Right kidney (tissue), 1 donor: ENCODE data around the gene NID1.

Source experiments
- DNase-seq: peaks from one replicate; pipeline ENCODE4 v3.0.0-alpha.2; 2016

NID1 gene

GRCh38 chr1:236067854-236068454 is 3.1 kb upstream of the NID1 start:
- DNase-seq = peak; percentile 19

DNA sequence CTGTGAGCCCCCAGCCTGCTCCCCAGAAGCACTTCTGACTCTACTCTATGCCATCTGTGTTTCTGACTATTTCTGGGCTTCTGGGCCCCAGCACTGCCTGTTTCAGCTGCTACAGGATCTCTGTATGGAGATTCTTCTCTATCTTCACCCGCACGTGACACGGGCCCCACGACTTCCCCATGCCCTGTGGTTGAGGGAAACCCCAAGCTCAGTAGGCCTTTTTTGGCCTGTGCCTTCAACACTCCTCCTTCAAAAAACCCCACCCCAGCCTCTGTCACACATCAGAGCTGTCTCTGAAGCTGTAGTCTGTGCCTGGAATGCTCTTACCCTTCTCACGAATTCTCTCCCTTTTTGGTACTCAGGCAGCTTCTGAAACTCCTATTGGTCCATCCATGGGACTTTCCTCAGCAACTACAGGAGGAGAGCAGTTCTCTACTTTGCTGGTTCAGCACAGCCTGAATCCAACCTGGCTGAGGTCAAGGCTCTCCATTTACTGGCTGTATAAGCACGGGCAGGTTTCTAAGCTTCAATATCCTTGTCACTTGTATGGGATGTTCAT is 2.0 kb upstream of the NID1 start:
- DNase-seq = no peak

DNA sequence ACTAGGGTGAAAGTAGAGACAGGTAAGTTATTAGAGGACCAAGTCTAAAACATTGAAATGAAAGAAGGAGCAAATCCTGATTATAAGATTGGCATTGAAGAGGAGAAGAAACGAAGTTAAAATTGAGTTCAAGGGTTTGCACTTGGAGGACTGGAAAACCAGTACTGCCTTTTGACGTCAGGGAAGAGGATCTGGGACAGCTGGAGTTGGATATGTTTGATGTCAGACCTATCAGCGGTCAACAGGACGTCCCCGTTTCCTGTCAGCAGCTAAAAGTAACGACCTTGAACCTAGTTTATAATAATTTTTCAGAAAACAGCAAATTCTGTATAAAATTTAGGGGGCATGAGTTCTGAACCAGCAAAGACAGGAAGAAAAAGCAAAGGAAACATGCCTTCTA is 1.2 kb upstream of the NID1 start:
- no peak for DNase-seq

GRCh38 chr1:236065509-236066005 is 667 bp upstream of the NID1 start:
- no peak for DNase-seq

GRCh38 chr1:236063919-236064673 is 794 bp downstream of the NID1 start:
- DNase-seq = peak; percentile 85

DNA sequence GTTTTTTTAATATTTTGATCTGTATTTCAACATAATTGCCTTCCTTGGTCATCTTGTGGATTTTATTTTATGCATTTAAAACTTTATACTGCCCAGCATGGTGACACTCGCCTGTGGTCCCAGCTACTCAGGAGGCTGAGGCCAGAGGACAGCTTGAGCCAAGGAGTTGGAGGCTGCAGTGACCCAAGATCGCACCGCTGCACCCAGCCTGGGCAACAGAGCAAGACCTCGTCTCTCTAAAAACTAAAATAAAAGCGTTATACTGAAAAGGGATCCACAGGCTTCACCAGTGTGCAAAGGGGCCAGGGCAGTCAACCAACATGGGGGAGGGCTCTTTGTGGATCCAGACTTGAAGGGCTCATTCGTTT is 1.4 kb downstream of the NID1 start:
- DNase-seq = no peak

DNA sequence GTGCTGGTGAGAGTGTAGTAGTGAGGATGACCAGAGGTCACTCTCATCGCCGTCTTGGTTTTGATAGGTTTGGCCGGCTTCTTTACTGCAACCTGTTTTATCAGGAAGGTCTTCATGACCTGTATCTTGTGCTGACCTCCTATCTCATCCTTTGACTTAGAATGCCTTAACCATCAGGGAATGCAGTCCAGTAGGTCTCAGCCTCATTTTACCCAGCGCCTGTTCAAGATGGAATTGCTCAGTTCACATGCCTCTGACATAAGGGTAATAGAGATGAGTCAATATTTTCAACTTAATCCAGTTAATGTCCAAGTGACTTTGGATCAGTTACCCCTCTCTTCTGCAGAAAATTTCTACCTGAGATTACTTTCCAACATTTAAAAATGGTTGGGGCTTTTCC is 4.6 kb downstream of the NID1 start:
- no peak for DNase-seq

- DNase-seq = no peak
These were observed 5.9 kb downstream of the NID1 start for GRCh38 chr1:236059011-236059410.

DNA sequence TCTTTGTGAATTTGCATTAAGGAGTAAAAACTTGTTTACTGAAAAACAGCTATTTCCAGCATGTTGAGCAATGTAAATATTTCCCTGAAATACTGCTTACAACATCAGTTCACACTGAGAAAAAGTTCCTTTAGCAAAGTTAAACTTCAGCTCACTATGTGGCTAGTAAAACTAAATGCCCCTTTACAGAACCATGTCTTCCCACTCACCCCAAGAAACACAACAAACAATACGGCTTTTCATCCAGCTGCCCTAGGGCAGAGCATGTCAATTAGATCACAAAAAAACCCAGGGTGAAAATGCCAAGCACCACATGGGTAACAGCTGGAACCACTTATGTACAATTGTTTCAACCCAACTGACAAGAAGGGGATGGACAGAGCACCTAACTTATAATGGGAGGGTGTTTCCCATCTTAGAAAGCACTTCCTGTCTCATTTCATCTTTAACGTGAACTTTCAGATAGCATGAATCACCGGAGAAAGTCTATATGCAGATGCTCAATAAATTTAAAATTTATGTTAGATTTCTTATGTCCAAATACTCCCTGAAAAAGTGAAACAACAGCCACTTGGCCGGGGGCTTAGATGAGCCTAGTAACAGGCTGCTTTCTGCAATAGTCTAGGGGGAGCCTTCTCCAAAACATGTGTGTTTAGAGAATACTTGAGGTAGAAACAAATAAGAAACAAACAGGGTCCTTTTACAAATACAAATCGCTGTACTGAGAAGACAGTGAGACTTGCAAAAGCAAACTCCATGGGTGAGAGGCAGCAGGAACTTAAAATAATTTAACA is 6.6 kb downstream of the NID1 start:
- peak; percentile 28 for DNase-seq

DNA sequence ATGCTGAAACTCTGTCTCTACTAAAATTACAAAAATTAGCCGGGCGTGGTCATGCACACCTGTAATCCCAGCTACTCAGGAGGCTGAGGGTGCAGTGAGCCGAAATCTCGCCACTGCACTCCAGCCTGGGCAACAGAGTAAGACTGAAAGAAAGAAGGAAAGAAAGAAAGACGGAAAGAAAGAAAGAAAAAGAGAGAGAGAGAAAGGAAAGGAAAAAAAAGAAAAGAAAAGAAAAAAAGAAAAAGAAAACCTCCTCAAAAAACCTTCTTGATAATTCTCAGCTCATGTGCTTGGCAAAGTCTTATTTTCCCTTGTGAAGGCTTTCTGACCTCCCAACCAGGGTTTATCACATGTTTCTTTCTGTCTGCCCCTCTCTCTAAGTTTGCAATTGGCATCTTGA is 7.3 kb downstream of the NID1 start:
- DNase-seq = no peak

DNA sequence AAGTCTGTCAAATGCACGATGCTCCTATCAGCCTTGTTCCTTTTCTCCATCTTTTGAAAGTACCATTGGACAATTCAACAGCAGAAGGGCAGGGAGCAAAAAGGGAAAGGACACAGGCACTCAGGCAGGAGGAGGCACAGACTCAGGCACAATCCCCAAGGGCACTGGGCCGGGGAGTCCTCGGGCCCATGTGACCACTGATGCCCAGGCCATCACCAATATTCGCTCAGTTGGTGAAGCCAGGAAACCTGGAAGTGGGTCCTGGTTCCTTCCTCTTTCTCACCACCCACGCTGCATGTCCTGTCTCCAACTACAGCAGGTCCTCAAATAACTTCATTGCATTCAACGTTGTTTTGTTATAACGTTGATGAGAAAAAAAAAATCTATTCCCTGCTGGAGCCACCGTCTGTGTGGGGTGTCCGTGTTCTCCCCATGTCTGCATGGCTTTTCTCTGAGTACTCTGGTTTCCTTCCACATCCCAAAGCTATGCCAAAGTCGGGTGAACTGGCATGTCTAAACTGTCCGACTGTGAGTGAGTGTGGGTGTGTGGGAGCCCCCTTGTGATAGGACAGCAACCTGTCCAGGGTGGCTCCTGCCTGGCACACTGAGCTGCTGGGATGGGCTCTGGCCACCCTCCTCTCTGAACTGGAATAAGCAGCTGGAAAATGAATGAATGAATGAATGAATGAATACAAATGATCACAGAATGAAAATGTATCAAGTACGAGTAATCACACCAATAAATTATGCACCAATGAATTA is 12.5 kb downstream of the NID1 start:
- DNase-seq = no peak

- peak; percentile 42 for DNase-seq
These were observed 13.6 kb downstream of the NID1 start for GRCh38 chr1:236051242-236051791.

GRCh38 chr1:236045771-236046170 is 19.1 kb downstream of the NID1 start:
- no peak for DNase-seq

GRCh38 chr1:236044341-236044740 is 20.5 kb downstream of the NID1 start:
- DNase-seq = no peak

GRCh38 chr1:236041631-236042618 is 23.0 kb downstream of the NID1 start:
- no peak for DNase-seq

GRCh38 chr1:236039740-236040685 is 24.9 kb downstream of the NID1 start:
- no peak for DNase-seq

DNA sequence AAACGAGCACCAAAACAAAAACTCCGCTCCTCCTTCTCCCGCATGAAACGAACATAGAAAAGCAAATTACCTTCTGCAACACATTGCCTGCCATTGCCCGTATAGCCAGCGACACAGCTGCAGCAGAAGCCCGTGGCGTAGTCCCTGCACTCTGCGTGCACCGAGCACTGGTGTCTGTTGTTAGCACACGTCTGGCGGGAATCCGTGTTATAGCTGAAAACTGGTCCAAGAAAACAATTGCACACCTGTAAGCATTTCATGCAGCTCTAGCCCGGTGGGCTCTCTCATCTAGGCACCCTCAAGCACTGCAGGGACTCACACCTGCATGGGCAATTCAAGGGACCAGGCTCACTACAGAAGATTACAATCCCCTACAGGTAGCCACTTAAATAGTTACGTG is 26.9 kb downstream of the NID1 start:
- no peak for DNase-seq

DNA sequence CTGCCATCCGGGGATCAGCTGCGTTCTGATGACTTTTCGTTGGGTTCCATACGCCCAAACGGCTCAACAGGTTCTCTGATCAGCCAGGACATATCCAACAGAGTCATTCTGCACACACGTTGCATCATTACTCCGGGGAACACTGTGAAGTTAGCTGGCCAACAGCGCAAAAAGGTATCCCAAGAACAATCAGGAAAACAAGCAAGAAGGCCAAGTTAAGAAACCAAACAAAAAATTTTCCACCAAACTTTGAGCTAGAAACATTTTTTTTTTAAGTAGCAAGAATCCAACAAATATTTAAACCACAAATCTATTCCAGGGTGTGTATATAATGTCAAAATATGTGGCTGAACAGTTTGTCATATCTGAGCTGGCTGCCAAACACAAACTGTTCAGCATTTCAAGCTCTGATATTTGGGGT is 29.2 kb downstream of the NID1 start:
- no peak for DNase-seq

DNA sequence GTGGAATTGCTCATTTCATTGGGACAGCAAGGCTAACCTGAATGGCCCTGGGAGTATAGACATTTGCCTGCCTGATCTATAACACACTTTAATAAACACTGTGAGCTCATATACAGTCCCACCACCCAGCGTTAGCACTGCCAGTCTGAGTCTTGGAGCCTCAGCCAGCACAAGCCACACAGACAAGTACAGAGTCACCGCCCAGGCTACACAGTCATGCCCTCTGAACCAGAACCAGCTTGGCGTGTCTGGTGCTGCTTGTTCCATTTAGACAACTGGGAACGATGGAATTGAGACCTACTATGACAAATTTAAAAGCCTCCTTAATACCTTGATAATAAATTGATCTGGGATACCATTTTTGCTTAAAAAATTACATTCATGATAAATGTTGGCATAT is 31.6 kb downstream of the NID1 start:
- DNase-seq = no peak
